Endometrial microvascular endothelial cells (primary cell): ENCODE data around the gene FCRL6. TPM values are rescaled to one million over a fixed set of nuclear protein-coding genes. Genes with fewer than 3 reads are reported as not detected.

Experiments
- in situ Hi-C: cut with HindIII; loops from 2 replicates; pipeline ENCODE4 v1.10.0; 2017; ENCODE audit warnings: low sequenced_read_pairs, low pct_unique_long_range_greater_than_20kb; ENCODE audit errors: inconsistent ontology term
- total RNA-seq: library from RNA; depleted of rRNA; stranded (reverse); fragments of >200 nt; gene quantifications from one replicate; pipeline ENCODE4 v1.2.3, GENCODE V29; 2015; ENCODE audit errors: inconsistent ontology term

Gene FCRL6
- total RNA-seq = not detected

DNA sequence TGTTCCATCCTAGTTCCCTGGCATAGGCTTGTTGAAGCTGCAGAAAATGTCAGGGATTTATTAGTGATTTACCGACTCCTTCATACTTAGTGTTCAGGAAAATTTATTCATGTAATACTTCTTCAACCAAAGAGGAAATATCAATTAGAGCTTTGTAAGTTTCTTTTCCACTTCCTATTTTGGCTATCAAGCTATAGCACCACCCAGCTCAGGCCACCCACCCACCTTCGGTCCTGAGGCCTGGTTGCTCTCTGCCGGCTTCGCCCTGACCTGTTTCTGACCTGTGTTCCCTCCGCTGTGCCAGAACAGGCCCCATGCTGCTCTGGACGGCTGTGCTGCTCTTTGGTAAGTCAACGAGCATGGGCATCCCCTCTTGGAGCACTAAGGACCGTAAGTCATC is at the start of gene FCRL6:
Gene FCRL6, plus strand, starts transcription at position 250 of the 400 bp plus-strand sequence. Its CDS starts 65 bp downstream, at position 315.
- in situ Hi-C loops = no loop called here

DNA sequence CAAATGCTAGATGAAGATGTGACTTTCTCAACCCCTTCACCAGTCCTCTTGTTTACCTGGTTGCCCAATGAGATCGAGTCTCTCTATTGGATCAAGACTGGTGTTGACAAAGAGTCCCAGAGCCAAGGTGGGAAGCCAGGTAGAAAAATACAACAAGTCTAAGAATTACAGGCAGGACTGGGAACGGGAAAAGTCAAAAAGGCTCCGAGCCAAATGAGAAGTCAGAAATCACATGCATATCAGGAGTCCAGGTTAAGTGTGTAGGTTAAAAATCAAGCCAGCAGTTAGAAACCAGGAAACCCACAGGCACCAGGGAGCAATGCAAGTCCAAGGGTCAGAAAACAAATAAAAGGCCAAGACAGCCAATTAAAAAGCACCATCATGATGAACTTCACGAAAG is 48.8 kb upstream of the FCRL6 start:
- in situ Hi-C loops = no loop called here

DNA sequence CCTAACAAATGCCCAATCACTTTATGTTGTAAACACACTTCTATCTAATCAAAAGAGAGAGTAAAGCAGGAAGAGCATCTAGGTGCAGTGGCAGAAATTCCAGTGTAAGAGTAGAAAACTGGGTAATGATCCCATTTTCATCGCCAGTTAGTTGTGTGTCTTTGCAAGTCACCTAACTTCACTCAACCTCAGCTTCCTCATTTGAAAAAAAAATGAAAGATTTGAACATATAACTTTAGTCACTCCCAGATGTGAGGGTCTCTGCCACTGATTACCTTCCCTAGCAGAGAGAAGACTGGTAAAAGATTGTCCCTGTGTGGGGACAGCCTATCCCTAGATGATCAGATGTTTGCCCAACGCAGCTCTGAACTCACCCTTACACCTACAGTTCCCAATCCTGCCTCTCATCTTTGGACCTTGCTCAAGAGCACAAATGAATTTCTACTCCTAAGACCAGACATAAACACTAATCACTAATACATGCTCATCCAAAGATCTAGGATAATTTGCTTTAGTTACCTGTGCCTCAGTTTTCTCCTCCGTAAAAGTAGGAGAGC is 46.6 kb upstream of the FCRL6 start:
- in situ Hi-C loops = no loop called here

- in situ Hi-C loops = no loop called here
Observed at GRCh38 chr1:159756397-159756796, 45.8 kb upstream of the FCRL6 start.

GRCh38 chr1:159763686-159764085 is 38.5 kb upstream of the FCRL6 start:
- in situ Hi-C loops = no loop called here

DNA sequence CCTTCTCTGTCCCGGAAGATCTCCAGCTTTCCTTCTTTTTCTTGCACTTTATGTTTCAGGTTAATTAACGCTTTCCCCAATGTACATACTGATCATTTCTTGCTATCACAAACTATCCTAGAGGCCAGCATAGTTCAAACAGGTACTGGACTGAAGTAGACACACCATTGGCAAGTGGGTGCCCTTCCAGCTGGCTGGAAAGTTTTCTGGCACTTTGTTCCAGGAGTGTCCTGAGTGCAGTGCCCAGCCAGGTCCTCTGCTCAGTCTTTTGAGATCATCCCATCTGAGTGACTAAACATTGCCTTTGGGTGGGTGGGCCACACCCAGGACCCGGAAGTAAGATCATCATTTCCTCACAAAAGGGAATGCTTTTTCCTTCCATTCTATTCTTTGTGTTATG is 36.4 kb upstream of the FCRL6 start:
- in situ Hi-C loops = no loop called here

- in situ Hi-C loops = no loop called here
Observed at GRCh38 chr1:159771127-159771895, 30.8 kb upstream of the FCRL6 start.

DNA sequence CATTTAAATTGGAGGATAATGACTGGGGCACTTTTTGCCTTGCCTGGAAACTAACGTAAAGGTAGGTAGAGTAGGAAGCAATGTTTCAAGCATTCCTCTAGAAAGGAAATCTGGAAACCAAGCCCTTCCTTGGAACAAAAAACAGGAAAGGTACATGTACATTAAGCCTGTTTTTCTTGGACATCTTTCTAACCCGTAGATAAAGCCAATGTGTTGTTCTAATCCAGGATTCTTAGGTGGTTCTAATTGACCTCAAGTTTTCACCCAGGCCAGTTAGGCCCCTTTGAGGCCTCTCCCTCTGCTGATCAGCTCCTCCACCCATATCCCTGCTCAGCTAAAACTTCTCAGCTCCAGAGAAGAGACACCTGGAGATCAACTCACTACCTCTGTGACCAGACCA is 27.7 kb upstream of the FCRL6 start:
- in situ Hi-C loops = no loop called here

DNA sequence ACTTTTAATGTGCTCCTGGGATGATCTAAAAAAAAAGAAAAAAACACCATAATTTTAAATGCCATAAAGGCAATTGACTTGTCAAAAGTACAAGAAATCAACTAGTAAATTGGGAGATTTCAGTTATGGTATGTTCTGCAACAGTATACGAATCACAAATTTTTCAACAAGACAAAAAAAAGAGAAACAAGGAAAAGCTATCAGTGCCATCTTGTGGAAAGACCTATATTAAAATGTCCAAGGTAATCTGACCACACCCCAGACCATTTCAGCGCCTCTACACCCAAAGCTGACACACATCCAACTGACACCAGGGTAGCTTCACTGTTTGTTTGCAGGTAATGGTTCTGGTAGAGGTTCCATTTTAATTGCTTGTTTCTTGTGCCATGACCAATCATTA is 26.4 kb upstream of the FCRL6 start:
- in situ Hi-C loops = loop anchor here (25.0 kb wide), 1 partner anchor 112 kb away; no protein-coding TSS in a partner anchor

GRCh38 chr1:159778266-159778665 is 23.9 kb upstream of the FCRL6 start:
- in situ Hi-C loops = loop anchor here (25.0 kb wide), 1 partner anchor 109 kb away; no protein-coding TSS in a partner anchor

- in situ Hi-C loops = loop anchor here (25.0 kb wide), 1 partner anchor 108 kb away; no protein-coding TSS in a partner anchor
Observed at GRCh38 chr1:159779403-159779851, 22.7 kb upstream of the FCRL6 start.

DNA sequence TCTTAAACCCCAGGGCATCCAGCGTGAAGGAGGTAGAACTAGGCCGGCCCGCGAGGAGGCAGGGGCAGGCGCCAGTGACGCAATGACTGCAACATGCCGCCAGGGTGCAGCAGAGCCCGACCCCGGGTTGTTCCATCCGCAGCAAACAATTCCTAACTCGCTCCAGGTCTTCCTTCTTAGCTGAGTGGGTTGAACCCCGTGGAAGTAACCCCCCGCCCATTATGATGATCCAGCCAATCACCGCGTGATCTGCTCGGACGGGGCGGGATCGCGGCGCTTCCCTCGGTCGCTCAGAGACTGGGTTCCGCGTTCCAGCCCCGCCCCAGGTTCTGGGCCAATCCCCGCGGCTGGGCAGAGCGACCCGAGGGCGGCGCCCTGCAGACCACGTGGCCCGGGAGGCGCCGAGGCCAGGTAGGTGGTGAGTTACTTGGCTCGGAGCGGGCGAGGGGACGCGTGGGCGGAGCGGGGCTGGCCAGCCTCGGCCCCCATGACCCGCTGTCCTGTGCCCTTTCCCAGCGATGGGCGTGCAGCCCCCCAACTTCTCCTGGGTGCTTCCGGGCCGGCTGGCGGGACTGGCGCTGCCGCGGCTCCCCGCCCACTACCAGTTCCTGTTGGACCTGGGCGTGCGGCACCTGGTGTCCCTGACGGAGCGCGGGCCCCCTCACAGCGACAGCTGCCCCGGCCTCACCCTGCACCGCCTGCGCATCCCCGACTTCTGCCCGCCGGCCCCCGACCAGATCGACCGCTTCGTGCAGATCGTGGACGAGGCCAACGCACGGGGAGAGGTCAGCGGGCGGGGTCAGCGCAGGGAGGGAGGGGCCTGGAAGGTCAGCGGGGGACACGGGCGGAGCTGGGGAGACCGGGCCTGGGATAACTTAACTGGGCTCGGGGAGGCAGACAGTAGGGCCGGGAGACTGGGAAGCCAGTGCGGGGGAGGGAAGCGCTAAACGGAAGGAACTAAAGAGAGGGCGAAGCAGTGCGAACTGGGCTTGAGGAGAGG is 21.3 kb upstream of the FCRL6 start, which contains the start of gene DUSP23:
Gene DUSP23, plus strand, starts transcription at position 380 of the 1,000 bp plus-strand sequence. Its CDS starts 139 bp downstream, at position 519.
- in situ Hi-C loops = loop anchor here (25.0 kb wide), 1 partner anchor 106 kb away; no protein-coding TSS in a partner anchor

DNA sequence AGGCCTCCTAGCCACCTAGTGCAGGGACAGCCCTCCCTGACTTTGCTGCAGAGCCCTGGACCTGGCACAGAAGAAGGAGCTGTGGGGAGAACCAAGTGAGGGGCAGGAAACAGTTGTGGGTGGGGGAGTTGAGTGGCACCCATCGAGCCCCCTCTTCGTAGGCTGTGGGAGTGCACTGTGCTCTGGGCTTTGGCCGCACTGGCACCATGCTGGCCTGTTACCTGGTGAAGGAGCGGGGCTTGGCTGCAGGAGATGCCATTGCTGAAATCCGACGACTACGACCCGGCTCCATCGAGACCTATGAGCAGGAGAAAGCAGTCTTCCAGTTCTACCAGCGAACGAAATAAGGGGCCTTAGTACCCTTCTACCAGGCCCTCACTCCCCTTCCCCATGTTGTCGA is 20.2 kb upstream of the FCRL6 start:
- in situ Hi-C loops = loop anchor here (25.0 kb wide), 1 partner anchor 105 kb away; no protein-coding TSS in a partner anchor

GRCh38 chr1:159783724-159784123 is 18.4 kb upstream of the FCRL6 start:
- in situ Hi-C loops = loop anchor here (25.0 kb wide), 1 partner anchor 104 kb away; no protein-coding TSS in a partner anchor

- in situ Hi-C loops = loop anchor here (25.0 kb wide), 1 partner anchor 101 kb away; no protein-coding TSS in a partner anchor
Observed at GRCh38 chr1:159786465-159786864, 15.7 kb upstream of the FCRL6 start.

DNA sequence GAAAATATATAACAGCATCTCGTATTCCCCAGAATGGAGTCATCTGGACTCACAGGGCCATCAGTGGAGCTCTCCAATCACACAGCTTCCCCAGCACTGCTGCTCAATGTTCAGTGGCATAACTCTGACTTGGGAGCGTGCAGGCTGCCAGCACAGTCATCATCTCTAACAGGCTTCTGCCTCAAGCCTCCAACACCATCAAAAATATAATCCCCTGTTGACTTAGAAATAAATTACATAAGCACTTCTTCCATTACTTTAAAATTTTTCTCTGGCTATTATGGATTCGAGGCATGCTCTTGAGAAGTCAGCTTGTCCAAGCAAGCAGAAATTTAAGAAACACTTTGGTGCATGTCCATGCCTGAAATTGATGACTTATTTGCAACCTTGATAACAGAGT is 15.2 kb upstream of the FCRL6 start:
- in situ Hi-C loops = loop anchor here (25.0 kb wide), 1 partner anchor 100 kb away; no protein-coding TSS in a partner anchor

GRCh38 chr1:159790237-159790917 is 11.8 kb upstream of the FCRL6 start:
- in situ Hi-C loops = loop anchor here (25.0 kb wide), 1 partner anchor 97 kb away; no protein-coding TSS in a partner anchor

DNA sequence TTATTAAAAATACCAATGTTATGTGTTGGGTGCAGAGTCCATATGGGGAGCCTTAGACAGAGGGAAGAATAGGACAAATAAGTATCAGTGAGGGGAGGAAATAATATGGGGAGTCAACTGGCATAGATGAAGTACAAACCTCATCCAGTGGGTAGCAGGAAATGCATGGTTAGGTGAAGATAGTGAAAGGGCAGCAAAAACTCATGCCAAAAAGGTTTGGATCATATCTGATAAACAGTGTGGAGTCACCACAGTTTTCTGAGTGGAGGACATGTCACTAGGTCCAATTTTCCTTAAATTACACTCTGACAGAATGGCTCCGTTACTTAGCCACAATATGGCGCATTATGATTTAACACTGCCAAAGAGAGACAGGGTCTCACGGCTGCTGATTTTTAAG is 11.1 kb upstream of the FCRL6 start:
- in situ Hi-C loops = loop anchor here (25.0 kb wide), 1 partner anchor 96 kb away; no protein-coding TSS in a partner anchor
